SK-N-SH (cell line): ENCODE measurements around the gene ANO9. TPM values are rescaled to one million over a fixed set of nuclear protein-coding genes. Genes with fewer than 3 reads are reported as not detected.
A peak's percentile ranks its signal among the peaks of the same experiment; 100 is the strongest.

Experiments
- CTCF ChIA-PET: fragments of 300-600, 350-600 bp; formaldehyde crosslinking; extraction: SDS; loops from one replicate; lab custom pipeline; 2021; lab: Yijun Ruan, JAX
- POLR2A ChIA-PET: fragments of 350-600 bp; sonication (Branson Sonifier 250); formaldehyde crosslinking; extraction: SDS; loops from one replicate; lab custom pipeline; 2020; ENCODE audit warnings: antibody characterized with exemption, inconsistent platforms; lab: Yijun Ruan, JAX
- DNase-seq: peaks from one replicate; pipeline ENCODE4 v3.0.0; 2012
- H2AFZ ChIP-seq: fragments of 200-600 bp; sonication (generic); 2 replicates; pipeline ENCODE4 v1.8.1; 2016; ENCODE audit warnings: antibody characterized with exemption, mild to moderate bottlenecking, low read depth
- H3F3A ChIP-seq: fragments of 200-600 bp; sonication (generic); replicated peaks from 2 replicates; pipeline ENCODE3; 2016; ENCODE audit warnings: antibody characterized with exemption, mild to moderate bottlenecking; ENCODE audit not compliant: insufficient read depth
- H3K27ac ChIP-seq, 2 experiments: fragments of 200-500 bp in 1 of 2; fragments of 200-600 bp in 1 of 2; sonication (Bioruptor generic) in 1 of 2; sonication (generic), shearing (Covaris generic) in 1 of 2; 2 replicates each; pipeline versions ENCODE4 v1.5.1 to v1.6.1; 2014 to 2016; ENCODE audit warnings: low read depth in 2 of 2, inconsistent platforms in 1 of 2, low read length in 1 of 2, mild to moderate bottlenecking in 1 of 2, mixed read lengths in 1 of 2
- H3K27me3 ChIP-seq: fragments of 200-600 bp; sonication (generic), shearing (Covaris generic); 2 replicates; pipeline ENCODE4 v1.6.1; 2016; ENCODE audit warnings: mixed run types; ENCODE audit not compliant: insufficient read depth
- H3K36me3 ChIP-seq, 2 experiments: fragments of 200-500 bp in 1 of 2; fragments of 200-600 bp in 1 of 2; sonication (Bioruptor generic) in 1 of 2; sonication (generic) in 1 of 2; replicated peaks in 1 of 2; 2 replicates each; pipeline versions ENCODE3 to v1.5.1; 2014 to 2016; ENCODE audit warnings: low read length in 1 of 2, mild to moderate bottlenecking in 1 of 2; ENCODE audit not compliant: insufficient read depth in 2 of 2, control insufficient read depth in 1 of 2
- H3K4me1 ChIP-seq, 2 experiments: fragments of 200-500 bp in 1 of 2; fragments of 200-600 bp in 1 of 2; sonication (Bioruptor generic) in 1 of 2; sonication (generic), shearing (Covaris generic) in 1 of 2; 2 replicates each; pipeline versions ENCODE4 v1.5.1 to v1.6.1; 2014 to 2016; ENCODE audit warnings: low read depth in 1 of 2, low read length in 1 of 2, mixed run types in 1 of 2; ENCODE audit not compliant: insufficient read depth in 2 of 2, control insufficient read depth in 1 of 2
- H3K4me2 ChIP-seq: fragments of 200-600 bp; sonication (generic), shearing (Covaris generic); 2 replicates; pipeline ENCODE4 v1.6.1; 2017; ENCODE audit warnings: mixed run types
- H3K4me3 ChIP-seq, 2 experiments: fragments of 200-500 bp in 1 of 2; fragments of 200-600 bp in 1 of 2; sonication (Bioruptor generic) in 1 of 2; sonication (generic), shearing (Covaris generic) in 1 of 2; 2 replicates each; pipeline versions ENCODE4 v1.5.1 to v1.8.1; 2014 to 2016; ENCODE audit warnings: low read depth in 2 of 2, inconsistent platforms in 1 of 2, low read length in 1 of 2, mild to moderate bottlenecking in 1 of 2, mixed read lengths in 1 of 2, moderate library complexity in 1 of 2
- H3K79me2 ChIP-seq: fragments of 200-600 bp; sonication (generic); 2 replicates; pipeline ENCODE4 v1.8.1; 2017; ENCODE audit warnings: mild to moderate bottlenecking; ENCODE audit not compliant: insufficient read depth
- H3K9ac ChIP-seq: fragments of 200-600 bp; sonication (generic); 2 replicates; pipeline ENCODE4 v1.6.1; 2017; ENCODE audit warnings: mixed run types
- H3K9me2 ChIP-seq: fragments of 200-600 bp; sonication (generic); 2 replicates; pipeline ENCODE4 v1.6.1; 2017; ENCODE audit warnings: mixed run types
- H3K9me3 ChIP-seq: fragments of 200-600 bp; sonication (generic); 2 replicates; pipeline ENCODE4 v1.6.1; 2017; ENCODE audit warnings: mixed run types, mild to moderate bottlenecking, moderate library complexity
- H4K20me1 ChIP-seq: fragments of 200-600 bp; sonication (generic); 2 replicates; pipeline ENCODE4 v1.6.1; 2017; ENCODE audit warnings: mild to moderate bottlenecking, mixed run types; ENCODE audit not compliant: insufficient read depth
- GATA2 ChIP-seq: sonication (generic); formaldehyde crosslinking; IDR thresholded peaks from 2 replicates; pipeline ENCODE4 v1.5.0; 2020; ENCODE audit warnings: mild to moderate bottlenecking, missing genetic modification reagents
- MXI1 ChIP-seq: IDR thresholded peaks from 2 replicates; pipeline ENCODE4 v1.6.1; 2012; ENCODE audit warnings: mild to moderate bottlenecking, low read depth, low read length, improper control_type of control experiment
- RAD21 ChIP-seq: IDR thresholded peaks from 2 replicates; pipeline ENCODE4 v1.6.1; 2012; ENCODE audit warnings: mild to moderate bottlenecking, low read length
- RCOR1 ChIP-seq: fragments of 150-350 bp; IDR thresholded peaks from 2 replicates; pipeline ENCODE4 v1.6.1; 2017; ENCODE audit warnings: antibody characterized with exemption, low read length
- REST ChIP-seq: IDR thresholded peaks from 2 replicates; pipeline ENCODE4 v1.6.1; 2012; ENCODE audit warnings: mild to moderate bottlenecking, low read depth, low read length, moderate library complexity
- RFX5 ChIP-seq: IDR thresholded peaks from 2 replicates; pipeline ENCODE4 v1.6.1; 2012; ENCODE audit warnings: mild to moderate bottlenecking, improper control_type of control experiment, low read length
- RXRA ChIP-seq: IDR thresholded peaks from 2 replicates; pipeline ENCODE4 v1.4.0; 2012; ENCODE audit warnings: low read depth, mild to moderate bottlenecking, borderline replicate concordance
- SIN3A ChIP-seq: IDR thresholded peaks from 2 replicates; pipeline ENCODE4 v1.6.1; 2012; ENCODE audit warnings: low read depth, mild to moderate bottlenecking, low read length, moderate library complexity, borderline replicate concordance
- TAF1 ChIP-seq: IDR thresholded peaks from 2 replicates; pipeline ENCODE4 v1.6.1; 2012; ENCODE audit warnings: low read depth, mild to moderate bottlenecking, low read length, moderate library complexity, borderline replicate concordance
- WGBS: methylation state at CpG from one replicate; pipeline ENCODE4 v1.1.6; 2017; ENCODE audit warnings: low lambda C conversion rate; 5-methylcytosine and 5-hydroxymethylcytosine counted together
- polyA plus RNA-seq, 3 experiments: library from polyadenylated mRNA; depleted of rRNA; stranded (reverse); fragments of >200 nt; gene quantifications; 2 replicates each; pipeline ENCODE4 v1.2.3, GENCODE V29; 2012

The ANO9 gene
- polyA plus RNA-seq, 1 of the 3 experiments (the other 2 are of a cell fraction) = 0.12 TPM

GRCh38 chr11:371051-371450 is 70.8 kb downstream of the ANO9 start:
- Histone ChIP-seq H3K4me2 (no peak overlapping the region), H2AFZ (no peak overlapping the region), H3K4me1 (peaks cover 0 to 23% of the 10 kb centered on the region in 2 experiments; a peak in 1 of 4 replicates), H3K9ac (no peak overlapping the region), H4K20me1 (no peaks in the 10 kb centered on the region), H3K27ac (no peak overlapping the region; a peak in 1 of 4 replicates), H3K27me3 (no peaks in the 10 kb centered on the region), H3K9me3 (no peaks in the 10 kb centered on the region), H3K36me3 (peaks cover 0 to 10% of the 10 kb centered on the region in 2 experiments), H3K79me2 (no peaks in the 10 kb centered on the region), H3K9me2 (no peaks in the 10 kb centered on the region), H3K4me3 (peak overlapping the region in 1 of 2 experiments; percentile 63; a peak in 2 of 4 replicates), H3F3A (peaks cover 6% of the 10 kb centered on the region)
- CTCF ChIA-PET = interaction anchor here (0.9 to 2.0 kb wide), 6 partner anchors 12 to 120 kb away, joined by 3 to 8 read pairs (median 4); no protein-coding TSS in a partner anchor
- TF ChIP-seq RXRA (no peak), GATA2 (CRISPR knock-in tag) (no peak), MXI1 (no peak), SIN3A (no peak)
- peak; percentile 44 for DNase-seq
- WGBS = 96% methylated on average over 4 of the region's 5 CpGs
- POLR2A ChIA-PET = interaction anchor here (1.5 kb wide), 1 partner anchor 26 kb away, joined by 3 read pairs; no protein-coding TSS in a partner anchor

- POLR2A ChIA-PET = interaction anchor here (1.5 kb wide), 1 partner anchor 27 kb away, joined by 3 read pairs; no protein-coding TSS in a partner anchor
- DNase-seq = peak; percentile 84
Measured at GRCh38 chr11:370070-370941, 71.5 kb downstream of the ANO9 start.

More at GRCh38 chr11:370070-370941, 71.5 kb downstream of the ANO9 start:
- Histone ChIP-seq H3K9me3 (no peaks in the 10 kb centered on the region), H3K4me1 (peaks cover 0 to 23% of the 10 kb centered on the region in 2 experiments; a peak in 1 of 4 replicates), H3K27me3 (no peaks in the 10 kb centered on the region), H3K9me2 (no peaks in the 10 kb centered on the region), H2AFZ (no peak overlapping the region), H3K79me2 (no peaks in the 10 kb centered on the region), H3K9ac (peak overlapping the region; percentile 64), H3K36me3 (peaks cover 0 to 10% of the 10 kb centered on the region in 2 experiments), H3F3A (peaks cover 6% of the 10 kb centered on the region), H3K4me3 (peak overlapping the region; percentile 63 to 65), H3K4me2 (peak overlapping the region; percentile 94), H4K20me1 (no peaks in the 10 kb centered on the region), H3K27ac (peak overlapping the region in 1 of 2 experiments; percentile 64; a peak in 1 of 4 replicates)
- TF ChIP-seq MXI1 (no peak), RCOR1 (no peak), TAF1 (no peak), REST (no peak), RXRA (no peak), RAD21 (no peak), RFX5 (no peak)
- 61% methylated on average over 16 of the region's 42 CpGs for WGBS
- CTCF ChIA-PET = interaction anchor here (1.0 to 2.0 kb wide), 5 partner anchors 12 to 120 kb away, joined by 3 to 8 read pairs (median 4); no protein-coding TSS in a partner anchor
